Measurements from ENCODE around the gene ABCA9. TPM values are rescaled to one million over a fixed set of nuclear protein-coding genes. Genes with fewer than 3 reads are reported as not detected.

Gene ABCA9
- total and polyA plus RNA-seq, 9 of the 15 experiments (the other 6 are each of a cell fraction or from before 2014, with no cell fraction given), result 0.04 TPM; not detected in 8

DNA sequence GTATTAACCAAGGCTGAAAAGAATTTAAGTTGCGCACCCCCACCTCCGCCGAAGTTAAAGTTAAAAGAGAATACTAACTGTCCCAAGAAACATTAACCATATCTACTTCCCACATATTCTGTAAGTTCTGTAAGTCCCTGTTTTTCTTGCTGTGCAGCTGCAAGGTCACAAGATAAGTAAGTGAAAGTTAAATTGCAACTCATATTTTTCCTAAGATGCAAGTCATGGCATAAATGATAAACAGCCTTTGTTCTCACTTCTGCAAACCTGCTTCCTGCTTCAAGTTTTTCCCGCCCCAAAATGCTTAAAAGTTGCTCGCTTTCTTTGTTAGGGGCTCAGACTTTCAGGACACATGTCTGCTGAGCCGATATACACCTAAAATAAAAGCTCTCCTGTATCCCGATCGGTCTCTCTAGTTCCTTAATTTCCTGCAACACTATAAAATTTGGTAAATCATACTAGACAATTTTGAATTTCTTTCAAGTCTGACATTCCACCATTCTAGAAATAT lies 32.6 kb upstream of the ABCA9 start (continued):
- TF ChIP-seq EZH2 (IDR thresholded peaks at IDR 0.05; ENCODE audit: borderline replicate concordance, low read depth, low read length), result no peak
- TF ChIP-seq, protein P1, sequence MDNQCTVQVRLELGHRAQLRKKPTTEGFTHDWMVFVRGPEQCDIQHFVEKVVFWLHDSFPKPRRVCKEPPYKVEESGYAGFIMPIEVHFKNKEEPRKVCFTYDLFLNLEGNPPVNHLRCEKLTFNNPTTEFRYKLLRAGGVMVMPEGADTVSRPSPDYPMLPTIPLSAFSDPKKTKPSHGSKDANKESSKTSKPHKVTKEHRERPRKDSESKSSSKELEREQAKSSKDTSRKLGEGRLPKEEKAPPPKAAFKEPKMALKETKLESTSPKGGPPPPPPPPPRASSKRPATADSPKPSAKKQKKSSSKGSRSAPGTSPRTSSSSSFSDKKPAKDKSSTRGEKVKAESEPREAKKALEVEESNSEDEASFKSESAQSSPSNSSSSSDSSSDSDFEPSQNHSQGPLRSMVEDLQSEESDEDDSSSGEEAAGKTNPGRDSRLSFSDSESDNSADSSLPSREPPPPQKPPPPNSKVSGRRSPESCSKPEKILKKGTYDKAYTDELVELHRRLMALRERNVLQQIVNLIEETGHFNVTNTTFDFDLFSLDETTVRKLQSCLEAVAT (IDR thresholded peaks at IDR 0.05), result 0 out of 4 replicates have a peak, but pooled peaks of 1 of the 2 experiments have one; percentile 48
- TF ChIP-seq, protein P2, sequence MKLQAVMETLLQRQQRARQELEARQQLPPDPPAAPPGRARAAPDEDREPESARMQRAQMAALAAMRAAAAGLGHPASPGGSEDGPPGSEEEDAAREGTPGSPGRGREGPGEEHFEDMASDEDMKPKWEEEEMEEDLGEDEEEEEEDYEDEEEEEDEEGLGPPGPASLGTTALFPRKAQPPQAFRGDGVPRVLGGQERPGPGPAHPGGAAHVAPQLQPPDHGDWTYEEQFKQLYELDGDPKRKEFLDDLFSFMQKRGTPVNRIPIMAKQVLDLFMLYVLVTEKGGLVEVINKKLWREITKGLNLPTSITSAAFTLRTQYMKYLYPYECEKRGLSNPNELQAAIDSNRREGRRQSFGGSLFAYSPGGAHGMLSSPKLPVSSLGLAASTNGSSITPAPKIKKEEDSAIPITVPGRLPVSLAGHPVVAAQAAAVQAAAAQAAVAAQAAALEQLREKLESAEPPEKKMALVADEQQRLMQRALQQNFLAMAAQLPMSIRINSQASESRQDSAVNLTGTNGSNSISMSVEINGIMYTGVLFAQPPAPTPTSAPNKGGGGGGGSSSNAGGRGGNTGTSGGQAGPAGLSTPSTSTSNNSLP (IDR thresholded peaks at IDR 0.05; ENCODE audit: borderline replicate concordance, low read depth, low read length), result peak; percentile 91; the same call in 1 of the 2 replicates
- TF ChIP-seq ZNF780A (CRISPR knock-in tag; IDR thresholded peaks at IDR 0.05), result no peak
- 0 out of 2 replicates have a peak, but pooled peaks have one; percentile 0 for TF ChIP-seq ZNF444 (CRISPR knock-in tag; IDR thresholded peaks at IDR 0.05)
- no peak for TF ChIP-seq ZNF561 (CRISPR knock-in tag; conservative IDR thresholded peaks at IDR 0.05)
- no peak for TF ChIP-seq ZNF830 (CRISPR knock-in tag; IDR thresholded peaks at IDR 0.05)
- TF ChIP-seq ZSCAN29 (IDR thresholded peaks at IDR 0.05), result no peak
- peak; percentile 70 for TF ChIP-seq TBP (optimal IDR thresholded peaks at IDR 0.05; ENCODE audit: low read depth, low read length)
- no peak for TF ChIP-seq ZNF282 (CRISPR knock-in tag; IDR thresholded peaks at IDR 0.05)
- TF ChIP-seq CREM (IDR thresholded peaks at IDR 0.05; ENCODE audit: low read depth), result peak; percentile 50; the same call in 1 of the 2 replicates
- 0 out of 2 replicates have a peak, but pooled peaks have one; percentile 55 for TF ChIP-seq TOE1 (IDR thresholded peaks at IDR 0.05; ENCODE audit: borderline replicate concordance)
- TF ChIP-seq TOE1 (CRISPR knock-in tag; IDR thresholded peaks at IDR 0.05; ENCODE audit: borderline replicate concordance, low read depth), result no peak
- TF ChIP-seq, protein P3, sequence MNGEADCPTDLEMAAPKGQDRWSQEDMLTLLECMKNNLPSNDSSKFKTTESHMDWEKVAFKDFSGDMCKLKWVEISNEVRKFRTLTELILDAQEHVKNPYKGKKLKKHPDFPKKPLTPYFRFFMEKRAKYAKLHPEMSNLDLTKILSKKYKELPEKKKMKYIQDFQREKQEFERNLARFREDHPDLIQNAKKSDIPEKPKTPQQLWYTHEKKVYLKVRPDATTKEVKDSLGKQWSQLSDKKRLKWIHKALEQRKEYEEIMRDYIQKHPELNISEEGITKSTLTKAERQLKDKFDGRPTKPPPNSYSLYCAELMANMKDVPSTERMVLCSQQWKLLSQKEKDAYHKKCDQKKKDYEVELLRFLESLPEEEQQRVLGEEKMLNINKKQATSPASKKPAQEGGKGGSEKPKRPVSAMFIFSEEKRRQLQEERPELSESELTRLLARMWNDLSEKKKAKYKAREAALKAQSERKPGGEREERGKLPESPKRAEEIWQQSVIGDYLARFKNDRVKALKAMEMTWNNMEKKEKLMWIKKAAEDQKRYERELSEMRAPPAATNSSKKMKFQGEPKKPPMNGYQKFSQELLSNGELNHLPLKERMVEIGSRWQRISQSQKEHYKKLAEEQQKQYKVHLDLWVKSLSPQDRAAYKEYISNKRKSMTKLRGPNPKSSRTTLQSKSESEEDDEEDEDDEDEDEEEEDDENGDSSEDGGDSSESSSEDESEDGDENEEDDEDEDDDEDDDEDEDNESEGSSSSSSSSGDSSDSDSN (IDR thresholded peaks at IDR 0.05; ENCODE audit: borderline replicate concordance in 1 of 2, low read depth in 2 of 2, low read length in 2 of 2), result no peak
- TF ChIP-seq HCFC1 (IDR thresholded peaks at IDR 0.05; ENCODE audit: low read depth, low read length), result no peak
- peak; percentile 55; the same call in 1 of the 2 replicates for TF ChIP-seq MYBL2 (IDR thresholded peaks at IDR 0.05; ENCODE audit: low read depth)
- no peak for TF ChIP-seq MYBL2 (CRISPR knock-in tag; IDR thresholded peaks at IDR 0.05; ENCODE audit: borderline replicate concordance)
- no peak for TF ChIP-seq HDGF (IDR thresholded peaks at IDR 0.05)
- TF ChIP-seq ELF4 (CRISPR knock-in tag; IDR thresholded peaks at IDR 0.05), result peak; percentile 84
- peak; percentile 26; the same call in 1 of the 2 replicates for TF ChIP-seq CTBP1 (IDR thresholded peaks at IDR 0.05; ENCODE audit: borderline replicate concordance)
- peak in 1 of 2 experiments; percentile 98; a peak in 2 of 3 replicates for TF ChIP-seq CBX3 (IDR thresholded peaks at IDR 0.05; ENCODE audit: borderline replicate concordance in 1 of 2, low read length in 2 of 2)
- TF ChIP-seq, protein P4, sequence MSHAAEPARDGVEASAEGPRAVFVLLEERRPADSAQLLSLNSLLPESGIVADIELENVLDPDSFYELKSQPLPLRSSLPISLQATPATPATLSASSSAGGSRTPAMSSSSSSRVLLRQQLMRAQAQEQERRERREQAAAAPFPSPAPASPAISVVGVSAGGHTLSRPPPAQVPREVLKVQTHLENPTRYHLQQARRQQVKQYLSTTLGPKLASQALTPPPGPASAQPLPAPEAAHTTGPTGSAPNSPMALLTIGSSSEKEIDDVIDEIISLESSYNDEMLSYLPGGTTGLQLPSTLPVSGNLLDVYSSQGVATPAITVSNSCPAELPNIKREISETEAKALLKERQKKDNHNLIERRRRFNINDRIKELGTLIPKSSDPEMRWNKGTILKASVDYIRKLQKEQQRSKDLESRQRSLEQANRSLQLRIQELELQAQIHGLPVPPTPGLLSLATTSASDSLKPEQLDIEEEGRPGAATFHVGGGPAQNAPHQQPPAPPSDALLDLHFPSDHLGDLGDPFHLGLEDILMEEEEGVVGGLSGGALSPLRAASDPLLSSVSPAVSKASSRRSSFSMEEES (CRISPR knock-in tag; IDR thresholded peaks at IDR 0.05), result no peak; the same call in 1 of the 2 replicates
- TF ChIP-seq SOX6 (IDR thresholded peaks at IDR 0.05), result peak; percentile 99
- TF ChIP-seq XRCC3 (IDR thresholded peaks at IDR 0.05), result no peak
